Lower lobe of right lung (tissue), 2 donors: ENCODE data around the gene RBM3. TPM values are rescaled to one million over a fixed set of nuclear protein-coding genes. Genes with fewer than 3 reads are reported as not detected.
A peak's percentile ranks its signal among the peaks of the same experiment; 100 is the strongest.

Experiments
- ATAC-seq, 2 donors: fragments of 200-7000 bp; cut with Tn5 transposase; one replicate each; pipeline ENCODE4 v1.9.1; 2020 to 2022; ENCODE audit warnings: mild to moderate bottlenecking in 2 of 2, moderate library complexity in 2 of 2
- DNase-seq: peaks from one replicate; pipeline ENCODE4 v3.0.0-alpha.2; 2020
- H3K27ac ChIP-seq: fragments of 200-600 bp; one replicate; pipeline ENCODE4 v1.8.0; 2022
- H3K27me3 ChIP-seq: fragments of 200-600 bp; one replicate; pipeline ENCODE4 v1.8.0; 2022; ENCODE audit warnings: low read depth
- H3K36me3 ChIP-seq: fragments of 200-600 bp; one replicate; pipeline ENCODE4 v1.8.0; 2022; ENCODE audit warnings: mild to moderate bottlenecking
- H3K4me1 ChIP-seq: fragments of 200-600 bp; one replicate; pipeline ENCODE4 v1.8.0; 2022
- H3K4me3 ChIP-seq: fragments of 200-600 bp; one replicate; pipeline ENCODE4 v1.8.0; 2022; ENCODE audit warnings: mild to moderate bottlenecking
- H3K9me3 ChIP-seq: fragments of 200-600 bp; one replicate; pipeline ENCODE4 v1.8.0; 2022
- CTCF ChIP-seq: fragments of 200-600 bp; IDR thresholded peaks from one replicate; pipeline ENCODE4 v1.8.0; 2022; ENCODE audit warnings: antibody characterized with exemption, mild to moderate bottlenecking
- intact Hi-C: fragments of 100-400 bp; cut with DNase I; formaldehyde crosslinking; loops from one replicate; pipeline ENCODE4 v1.11.0; 2022
- total RNA-seq: library from RNA; stranded (reverse); fragmentation: NEBNext Ultra II Directional; extraction: Animal tissue kit (Norgen Biotek cat#: 25700); gene quantifications from one replicate; pipeline ENCODE4 v1.2.1, GENCODE V29; 2021
- donor health status: DM: no; HTN: yes; CAD: no; lungs with severe emphysema.

The RBM3 gene
- total RNA-seq, 1 donor from 2014 or later, result 157 TPM

- H3K4me3 ChIP-seq, result no peak overlapping the region
- ATAC-seq (no peak), DNase-seq (no peak)
- no peak for TF ChIP-seq CTCF
- peak overlapping the region; percentile 77 for H3K27ac ChIP-seq
- no peaks in the 10 kb centered on the region for H3K9me3 ChIP-seq
- intact Hi-C loops, result no loop called here
- peaks cover 8% of the 10 kb centered on the region for H3K4me1 ChIP-seq
- H3K36me3 ChIP-seq, result no peaks in the 10 kb centered on the region
- no peaks in the 10 kb centered on the region for H3K27me3 ChIP-seq
Measured at GRCh38 chrX:48590203-48591103, 16.2 kb downstream of the RBM3 start.

- peak overlapping the region; percentile 77 for H3K27ac ChIP-seq
- H3K4me1 ChIP-seq, result peaks cover 8% of the 10 kb centered on the region
- DNase-seq, result no peak
- H3K36me3 ChIP-seq, result no peaks in the 10 kb centered on the region
- intact Hi-C loops, result no loop called here
- no peaks in the 10 kb centered on the region for H3K27me3 ChIP-seq
- peak; percentile 26 for TF ChIP-seq CTCF
- no peaks in the 10 kb centered on the region for H3K9me3 ChIP-seq
- H3K4me3 ChIP-seq, result no peak overlapping the region
- ATAC-seq, result peak; percentile 82 to 86
Measured at GRCh38 chrX:48591255-48591791, 17.0 kb downstream of the RBM3 start.

- ATAC-seq (no peak), DNase-seq (no peak)
- Histone ChIP-seq H3K27me3 (no peaks in the 10 kb centered on the region), H3K27ac (no peak overlapping the region), H3K36me3 (no peaks in the 10 kb centered on the region), H3K9me3 (no peaks in the 10 kb centered on the region), H3K4me3 (no peak overlapping the region), H3K4me1 (peaks cover 8% of the 10 kb centered on the region)
- intact Hi-C loops, result no loop called here
- TF ChIP-seq CTCF, result no peak
Measured at GRCh38 chrX:48592971-48593370, 18.7 kb downstream of the RBM3 start.

GRCh38 chrX:48595929-48596328 lies 21.6 kb downstream of the RBM3 start:
- peak overlapping the region; percentile 36 for H3K27ac ChIP-seq
- peaks cover 7% of the 10 kb centered on the region for H3K4me1 ChIP-seq
- H3K4me3 ChIP-seq, result no peak overlapping the region
- H3K27me3 ChIP-seq, result no peaks in the 10 kb centered on the region
- no peak for TF ChIP-seq CTCF
- no peak for DNase-seq
- no peak for ATAC-seq
- H3K36me3 ChIP-seq, result peaks cover 22% of the 10 kb centered on the region
- intact Hi-C loops, result no loop called here
- H3K9me3 ChIP-seq, result no peaks in the 10 kb centered on the region

- H3K27me3 ChIP-seq, result no peaks in the 10 kb centered on the region
- intact Hi-C loops, result no loop called here
- ATAC-seq, result peak; percentile 96 to 97
Measured at GRCh38 chrX:48597353-48598264, 23.3 kb downstream of the RBM3 start, which contains the start of gene WDR13. WDR13 (plus strand) TSS chrX:48597492; CDS start chrX:48597997, 505 bp downstream.

More at GRCh38 chrX:48597353-48598264, 23.3 kb downstream of the RBM3 start, which contains the start of gene WDR13:
- H3K27ac ChIP-seq, result peak within 1 kb of the TSS; percentile 98
- H3K36me3 ChIP-seq, result peaks cover 39% of the 10 kb centered on the region
- no peaks in the 10 kb centered on the region for H3K9me3 ChIP-seq
- no peaks in the 10 kb centered on the region for H3K4me1 ChIP-seq
- peak; percentile 93 for DNase-seq
- no peak for TF ChIP-seq CTCF
- H3K4me3 ChIP-seq, result peak within 1 kb of the TSS; percentile 64
